ENCODE data around the gene PIEZO2.
"Not testable (repeated sequence)": the region's sequence is repeated elsewhere in the genome, so short reads cannot be mapped to it uniquely, and the experiment has no call there.

The PIEZO2 gene

DNA sequence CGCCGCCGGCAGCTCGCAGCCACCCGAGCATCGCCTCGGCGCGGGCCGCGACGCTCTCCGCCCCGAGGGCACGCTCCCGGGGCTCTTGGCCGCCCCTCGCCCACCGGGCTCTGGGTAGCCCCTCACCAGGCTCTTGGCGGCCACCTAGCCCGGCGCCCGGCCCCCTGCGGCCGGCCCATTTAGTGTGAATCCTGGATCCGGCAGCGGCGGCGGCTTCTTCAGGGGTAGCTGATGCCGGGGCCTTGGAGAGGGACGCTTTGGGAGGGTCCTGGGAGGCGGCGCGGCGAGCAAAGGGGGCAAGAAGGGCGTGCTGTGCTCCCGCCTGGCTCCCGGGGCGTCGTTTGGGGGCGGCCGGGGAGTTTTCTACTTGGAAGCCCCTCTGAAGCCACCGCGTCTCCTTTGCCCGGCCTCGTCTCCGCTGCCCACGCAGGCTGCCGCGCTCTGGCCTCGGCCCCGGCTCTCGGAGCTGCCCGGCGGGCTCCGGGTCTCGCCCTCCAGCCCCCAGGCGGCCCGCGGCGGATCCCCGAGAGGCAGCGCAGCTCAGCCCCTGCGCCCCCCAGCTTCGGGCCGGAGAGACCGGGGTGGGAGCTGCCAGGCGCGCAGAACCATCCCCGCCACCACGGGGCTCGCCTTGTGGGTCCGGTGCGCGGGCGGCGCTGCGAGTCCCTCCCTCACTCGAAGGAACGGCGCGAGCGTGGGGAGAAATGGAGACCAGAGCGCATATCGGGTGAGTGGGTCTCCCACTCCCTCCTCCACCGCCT is 509 bp downstream of the PIEZO2 start:
- DNase-seq (ENCODE audit: low read depth): no peak

DNA sequence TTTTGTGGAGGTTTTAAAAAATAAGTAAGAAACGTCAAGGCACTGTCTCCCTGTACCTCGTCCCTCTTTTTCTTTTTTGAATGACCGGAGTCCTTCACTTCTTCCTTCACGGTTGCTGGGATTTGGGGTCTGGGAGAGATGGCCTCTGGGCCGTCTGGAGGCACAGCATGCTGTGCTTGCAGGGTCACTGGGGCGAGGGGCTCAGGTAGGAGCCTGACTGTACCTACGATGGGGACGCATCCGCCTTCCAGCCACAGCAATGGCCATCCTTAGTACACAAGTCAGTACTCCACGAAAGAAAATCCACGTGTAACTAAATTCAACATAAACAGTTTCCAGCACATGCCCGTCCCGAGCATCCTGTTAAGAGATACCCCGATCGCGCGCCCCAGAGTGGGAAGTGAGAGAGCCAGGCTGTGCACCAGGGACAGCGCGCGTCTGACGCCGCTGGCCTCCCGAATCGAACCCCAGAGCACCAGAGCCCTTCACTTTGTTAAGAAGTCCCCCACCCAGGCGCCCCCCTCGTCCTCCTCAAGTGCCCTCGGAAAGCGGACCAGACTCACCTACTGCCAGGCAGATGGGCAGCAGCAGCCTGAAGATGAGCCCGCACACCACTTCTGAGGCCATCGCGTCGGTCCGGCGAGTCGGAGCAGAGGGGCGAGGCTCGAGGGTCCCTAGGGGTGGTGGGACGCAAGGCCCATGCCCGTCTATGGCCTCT is 1.2 kb downstream of the PIEZO2 start:
- DNase-seq (ENCODE audit: low read depth): no peak

DNA sequence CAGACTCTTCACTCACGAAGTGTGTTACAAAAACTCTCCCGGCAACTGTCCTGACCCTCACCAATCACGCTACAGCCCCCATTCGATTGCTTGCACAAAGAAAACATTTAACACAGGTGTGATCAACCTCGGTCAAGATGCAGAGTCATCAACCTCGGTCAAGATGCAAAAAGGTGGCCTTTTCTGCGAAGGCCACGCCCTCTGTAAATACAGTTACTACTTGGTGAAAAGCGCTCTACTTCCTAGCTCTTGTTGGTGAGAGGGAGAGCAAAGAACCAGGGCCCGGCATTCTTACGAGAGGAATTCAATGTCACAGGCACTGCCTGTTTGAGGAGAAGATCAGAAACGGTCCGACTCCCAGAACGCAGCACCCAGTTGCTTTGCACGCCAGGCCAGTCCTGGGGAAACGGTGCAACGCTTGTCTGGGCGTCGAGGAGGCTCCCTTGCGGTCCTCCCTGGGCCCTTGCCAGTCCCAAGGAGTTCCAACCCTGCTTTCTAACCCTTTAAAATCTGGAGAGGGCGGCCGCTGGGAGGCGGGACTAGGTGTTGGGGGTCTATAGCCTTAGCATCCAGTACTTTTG is 1.9 kb downstream of the PIEZO2 start:
- no peak for DNase-seq (ENCODE audit: low read depth)

DNA sequence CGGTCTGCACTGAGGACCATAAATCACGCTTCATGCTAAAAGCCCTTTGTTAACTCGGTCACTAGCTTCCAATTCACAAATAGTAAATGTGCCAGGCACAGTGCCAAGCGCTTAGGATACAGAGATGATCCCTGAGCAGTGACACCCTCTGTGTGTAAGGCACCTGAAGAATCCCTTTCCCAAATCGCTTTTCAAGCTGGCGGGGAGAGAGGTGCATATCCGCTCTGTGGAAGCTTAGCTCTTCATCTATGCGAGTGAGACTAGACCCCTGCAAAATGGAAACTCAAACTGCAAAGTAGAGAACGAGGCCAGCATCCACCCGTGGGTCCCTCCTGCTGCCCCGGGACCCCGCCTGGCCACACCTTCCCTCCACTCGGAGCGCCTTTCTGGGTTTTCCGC is 2.4 kb downstream of the PIEZO2 start:
- no peak for DNase-seq (ENCODE audit: low read depth)

DNA sequence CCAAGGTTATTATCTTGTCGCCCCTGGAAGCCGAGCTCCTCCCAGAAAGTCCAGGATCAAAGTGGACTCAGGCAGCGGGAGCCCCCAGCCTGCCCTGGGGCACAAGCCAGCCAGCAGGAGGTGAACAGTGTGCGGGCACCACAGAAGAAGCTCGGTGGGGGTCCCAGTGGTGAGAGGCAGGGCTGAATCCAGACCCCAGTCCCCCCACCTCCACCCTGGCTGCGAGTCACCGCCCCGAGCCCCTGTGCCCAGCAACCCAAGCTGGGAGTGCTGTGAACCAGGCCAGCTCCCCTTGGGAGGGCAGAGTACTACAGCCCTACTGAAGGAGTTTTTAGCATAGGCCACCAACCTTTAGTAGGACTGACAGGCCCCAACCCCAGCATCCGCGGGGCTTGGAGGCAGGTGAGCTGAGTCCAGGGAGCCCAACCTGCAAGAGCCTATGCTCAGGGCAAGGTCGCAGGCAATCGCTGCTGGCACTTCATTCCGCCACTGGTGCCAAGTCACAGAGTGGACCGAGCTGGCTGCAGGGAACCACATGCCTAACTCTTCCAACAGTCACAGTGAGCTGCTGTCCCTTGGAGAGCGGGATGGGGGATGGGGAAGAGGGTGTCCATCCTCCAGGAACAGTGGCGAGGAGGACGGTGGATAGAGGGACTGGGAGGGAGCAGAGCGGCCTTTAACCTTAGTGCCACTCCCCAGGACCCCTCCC is 3.0 kb downstream of the PIEZO2 start:
- no peak for DNase-seq (ENCODE audit: low read depth)

DNA sequence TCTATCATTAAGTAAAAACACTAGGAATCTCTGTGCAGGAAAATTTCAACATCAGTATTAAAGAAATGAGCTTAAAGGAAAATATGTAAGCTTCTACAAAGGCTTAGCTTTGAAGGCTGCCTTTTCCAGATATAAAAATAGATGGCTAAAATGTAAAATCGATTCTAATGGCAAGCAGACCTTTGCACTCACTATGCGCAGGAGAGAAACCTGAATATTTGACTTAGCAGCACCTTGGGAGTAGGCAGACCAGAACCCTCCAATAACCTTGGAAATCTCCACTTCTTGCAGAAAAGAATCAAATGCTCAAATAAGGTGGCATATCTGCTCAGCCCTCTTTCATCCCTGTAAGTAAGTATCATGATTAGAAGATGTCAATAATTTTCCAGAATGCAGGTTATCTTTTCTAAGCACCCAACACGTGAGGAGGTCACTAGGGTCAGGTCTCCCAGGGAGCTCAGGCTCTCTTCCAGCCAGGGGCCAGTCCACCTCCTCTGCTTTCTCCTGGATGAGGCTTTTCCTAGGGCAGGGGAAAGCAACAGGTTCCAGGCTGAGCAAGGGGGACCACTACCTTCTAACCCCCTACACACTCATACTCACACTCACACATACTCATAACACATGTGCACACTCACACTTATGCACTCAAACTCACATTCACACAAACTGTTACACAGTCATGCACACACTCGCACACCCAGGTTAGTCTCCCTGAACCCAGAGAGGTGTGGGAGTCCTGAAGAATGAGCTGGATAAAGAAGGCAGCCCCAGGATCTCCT is 3.8 kb downstream of the PIEZO2 start:
- no peak for DNase-seq (ENCODE audit: low read depth)

DNA sequence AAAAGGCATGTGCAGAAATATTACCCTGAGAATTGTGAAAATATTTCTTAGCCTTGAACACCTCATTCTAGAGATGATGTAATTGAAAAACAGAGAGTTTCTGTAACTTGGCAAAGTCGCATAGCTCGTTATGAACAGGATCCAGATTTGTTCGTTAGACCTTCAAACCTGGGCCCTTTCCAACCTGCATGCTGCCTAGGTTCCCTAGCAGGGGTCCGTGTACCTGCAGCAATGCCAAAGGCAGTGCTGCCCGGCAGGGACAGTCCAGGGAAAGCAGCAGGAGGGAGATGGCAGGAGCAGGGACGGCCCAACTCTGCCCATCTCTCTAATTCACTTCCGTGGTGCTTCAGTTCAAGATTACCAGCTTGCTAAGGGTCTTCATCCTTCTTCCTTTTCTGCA is 12.0 kb downstream of the PIEZO2 start:
- DNase-seq (ENCODE audit: low read depth): no peak

DNA sequence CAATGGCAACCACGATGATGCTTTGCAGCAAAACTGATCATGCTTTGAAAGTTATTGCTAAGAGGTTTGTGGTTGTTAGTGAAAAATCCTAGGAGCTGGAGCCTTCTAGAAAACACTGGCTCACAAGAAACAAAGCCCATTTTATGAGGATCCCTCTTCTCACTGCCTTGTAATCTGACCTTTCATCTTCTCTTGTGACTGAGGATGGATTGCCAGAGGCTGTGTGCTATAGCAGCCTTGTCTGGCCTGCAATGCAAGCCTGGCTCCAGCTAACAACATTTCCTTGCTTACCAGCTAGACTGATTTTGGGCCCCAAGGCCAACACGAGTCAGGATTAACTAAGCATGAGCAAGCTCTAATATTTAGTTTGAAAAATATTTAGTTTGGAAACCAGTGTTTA is 13.1 kb downstream of the PIEZO2 start:
- DNase-seq (ENCODE audit: low read depth): no peak

DNA sequence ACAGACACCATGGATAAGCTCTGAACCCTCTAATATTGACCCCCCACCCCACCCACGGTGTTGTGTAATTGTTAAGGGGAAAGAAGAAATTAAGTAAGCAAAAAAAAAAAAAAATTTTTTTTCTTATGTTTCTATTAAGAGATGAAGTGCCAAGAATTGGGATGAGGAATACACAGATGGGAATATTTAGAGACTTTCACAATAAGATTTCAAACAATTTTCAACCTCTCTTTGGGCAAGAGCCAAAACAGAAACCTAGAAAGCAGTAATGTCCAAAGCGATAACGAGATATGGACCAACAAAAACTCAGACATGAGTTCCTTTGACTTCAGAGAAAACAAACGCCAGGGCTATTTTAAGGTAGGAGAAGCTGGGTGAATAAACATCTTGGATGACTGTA is 14.4 kb downstream of the PIEZO2 start:
- DNase-seq (ENCODE audit: low read depth): no peak

DNA sequence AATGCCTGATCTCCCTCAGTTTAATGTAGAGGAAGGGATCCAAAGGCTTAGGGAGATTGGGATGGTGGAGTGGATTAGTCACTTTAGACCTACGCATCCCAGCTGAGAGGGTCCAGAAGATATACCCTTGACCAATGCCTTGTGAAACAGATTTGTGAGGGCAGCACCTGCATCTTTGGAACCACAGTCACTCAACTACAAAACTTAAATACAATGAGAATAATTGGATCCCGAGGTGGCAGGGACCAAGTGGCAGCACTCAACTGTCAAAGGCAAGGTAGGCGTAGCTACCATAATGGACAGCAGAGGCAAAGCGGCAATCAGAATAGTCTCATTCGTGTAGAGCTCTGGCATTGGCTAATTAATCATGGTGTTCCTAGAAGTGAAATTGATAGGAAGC is 20.3 kb downstream of the PIEZO2 start:
- not testable (repeated sequence) for DNase-seq (ENCODE audit: low read depth)

DNA sequence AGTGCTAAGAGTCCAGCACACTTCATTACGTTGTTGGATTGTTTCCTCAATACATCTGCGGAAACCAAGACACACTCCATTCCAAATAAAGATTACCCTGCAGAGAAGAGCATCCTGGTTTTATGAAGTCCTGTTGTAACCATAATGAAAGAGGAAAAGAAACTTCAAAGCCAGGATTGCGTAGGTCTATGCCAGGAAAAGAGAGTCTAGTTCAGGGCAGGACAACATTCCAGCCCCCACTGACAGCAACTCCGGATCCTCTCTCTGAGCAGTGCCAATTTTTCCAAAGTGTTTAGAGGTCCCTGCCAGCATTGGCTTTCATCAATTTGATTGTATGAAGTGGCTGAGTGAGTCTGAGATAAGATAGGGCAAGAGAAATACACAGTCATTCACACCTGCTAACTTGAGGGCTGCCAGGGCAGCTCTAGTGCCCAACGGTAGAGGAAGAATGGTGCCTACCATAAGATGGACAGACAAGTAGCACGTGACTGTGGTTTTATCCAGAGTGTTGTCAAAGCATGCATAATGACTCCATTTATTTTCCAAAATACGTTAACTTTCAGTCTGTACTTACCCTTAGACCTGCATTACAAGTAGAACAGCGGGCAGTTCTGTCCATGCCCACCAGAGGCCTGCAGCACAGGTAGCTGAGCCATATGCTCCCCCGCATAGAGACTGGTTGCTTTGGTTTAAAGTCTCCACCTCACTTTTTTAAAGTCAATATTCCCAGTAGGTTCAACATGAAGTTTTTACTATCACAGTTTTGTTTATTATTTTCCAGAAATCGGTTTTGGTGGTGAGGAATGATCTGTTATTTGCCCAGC is 23.7 kb downstream of the PIEZO2 start:
- no peak for DNase-seq (ENCODE audit: low read depth)

DNA sequence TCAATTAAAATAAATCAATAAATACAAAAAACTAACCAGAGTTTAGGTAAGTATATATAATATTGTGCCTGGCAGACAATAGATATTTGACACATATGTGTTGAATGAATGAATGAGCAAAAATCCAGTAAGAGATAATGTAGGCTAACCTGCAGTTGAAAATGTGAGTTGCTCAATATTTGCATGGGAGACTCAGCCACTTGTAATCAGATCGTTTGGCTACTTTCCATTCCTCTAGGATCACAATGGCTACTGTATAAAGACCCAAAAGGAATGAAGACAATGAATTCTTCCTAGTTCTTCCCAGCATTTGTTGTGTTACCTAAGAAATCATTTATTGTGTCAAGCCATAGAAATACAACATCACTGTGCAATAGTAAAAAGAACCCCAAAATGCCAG is 25.3 kb downstream of the PIEZO2 start:
- DNase-seq (ENCODE audit: low read depth): no peak

DNA sequence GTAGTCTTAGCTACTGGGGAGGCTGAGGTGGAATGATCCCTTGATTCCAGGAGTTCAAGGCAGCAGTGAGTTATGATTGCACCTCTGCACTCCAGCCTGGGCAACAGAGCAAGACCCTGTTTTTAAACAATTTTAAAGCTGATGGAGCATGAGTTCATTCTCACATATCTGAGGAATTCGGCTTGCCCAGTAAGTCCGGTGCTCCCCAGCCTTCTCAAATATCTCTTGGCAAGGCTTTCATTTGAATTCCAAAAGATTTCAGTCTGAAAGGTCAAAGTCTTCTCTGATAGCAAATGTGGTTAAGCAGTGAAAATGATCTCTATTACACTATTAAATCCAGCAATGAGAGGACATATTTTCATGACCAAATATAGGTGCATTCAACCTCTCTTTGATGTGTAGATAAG is 27.9 kb downstream of the PIEZO2 start:
- DNase-seq (ENCODE audit: low read depth): no peak

DNA sequence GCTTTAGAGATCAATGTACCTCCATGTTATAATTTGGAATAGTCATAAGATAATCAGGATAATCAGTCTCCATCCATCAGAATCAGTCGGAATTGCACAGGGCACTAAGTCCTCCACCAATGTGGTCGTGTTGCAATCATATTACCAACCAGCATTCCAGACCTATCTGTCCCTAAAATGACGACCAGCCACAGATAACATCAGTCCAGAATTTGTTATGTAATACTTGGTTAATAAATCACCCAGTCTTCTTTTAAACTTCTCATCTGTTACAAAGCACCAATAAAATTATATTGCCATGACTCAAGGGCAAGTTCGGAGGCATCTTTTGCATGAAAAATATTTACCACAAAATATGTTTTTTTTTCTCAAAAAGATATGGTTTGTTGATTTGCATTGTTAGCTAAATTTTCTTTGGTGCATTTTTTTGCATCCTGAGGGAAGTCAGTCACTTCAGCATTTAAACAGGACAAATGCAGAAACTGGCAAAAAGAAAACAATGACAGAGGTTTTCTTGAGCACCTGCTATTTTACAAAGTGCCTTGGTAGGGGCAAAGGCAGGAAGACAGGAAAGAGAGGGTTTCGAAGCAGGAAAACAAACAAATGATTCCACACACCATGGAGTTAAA is 29.3 kb downstream of the PIEZO2 start:
- DNase-seq (ENCODE audit: low read depth): no peak

DNA sequence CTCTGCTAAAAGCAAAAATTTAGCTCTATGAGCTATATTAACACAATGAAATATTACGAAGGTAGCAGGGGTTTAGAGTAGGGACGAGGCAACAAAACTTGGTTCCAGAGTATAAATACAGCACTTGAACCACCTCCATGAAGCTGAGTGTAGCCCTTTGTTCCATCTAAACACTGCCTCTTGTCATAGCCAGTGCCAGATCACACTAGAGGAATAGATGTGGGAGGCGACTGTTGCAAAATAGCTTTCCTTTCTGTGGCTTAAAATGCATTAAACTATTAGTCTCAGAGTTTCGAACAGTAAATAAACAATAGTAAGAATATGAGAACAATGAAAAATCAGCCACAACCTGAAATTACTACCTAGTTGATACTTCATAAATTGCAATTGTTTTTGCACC is 29.8 kb downstream of the PIEZO2 start:
- no peak for DNase-seq (ENCODE audit: low read depth)

DNA sequence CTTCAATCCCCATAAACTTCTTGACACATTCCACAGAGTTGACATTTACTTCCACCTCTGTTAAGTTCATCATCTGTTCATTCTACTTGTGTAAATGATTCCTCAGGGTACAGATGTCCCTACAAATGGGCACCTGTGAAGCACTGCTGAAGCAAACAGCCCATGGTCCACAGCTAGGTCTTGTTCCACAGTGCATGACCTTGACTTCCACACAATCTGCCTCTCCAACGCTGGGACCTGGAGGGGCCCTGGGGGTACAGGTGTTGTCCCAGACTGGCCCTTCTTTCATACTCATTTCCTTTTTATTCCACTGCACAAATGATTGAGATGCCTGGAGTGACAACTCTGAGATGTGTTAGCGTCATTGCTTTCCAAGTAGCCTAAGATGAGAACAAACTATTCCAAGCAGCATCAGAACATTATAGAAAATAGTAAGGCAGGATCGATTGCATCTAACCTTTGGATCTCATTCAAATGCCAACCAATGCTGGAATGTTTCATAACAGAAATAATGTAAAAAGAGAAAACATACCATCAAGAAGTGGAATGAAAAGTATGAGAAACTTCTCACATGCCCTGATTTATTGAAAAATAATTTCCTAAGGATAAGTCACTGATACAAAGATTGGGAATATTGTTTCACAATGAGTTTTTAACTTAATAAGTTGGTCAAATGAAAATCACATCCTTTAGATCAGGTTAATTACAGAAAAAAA is 31.2 kb downstream of the PIEZO2 start:
- DNase-seq (ENCODE audit: low read depth): no peak

DNA sequence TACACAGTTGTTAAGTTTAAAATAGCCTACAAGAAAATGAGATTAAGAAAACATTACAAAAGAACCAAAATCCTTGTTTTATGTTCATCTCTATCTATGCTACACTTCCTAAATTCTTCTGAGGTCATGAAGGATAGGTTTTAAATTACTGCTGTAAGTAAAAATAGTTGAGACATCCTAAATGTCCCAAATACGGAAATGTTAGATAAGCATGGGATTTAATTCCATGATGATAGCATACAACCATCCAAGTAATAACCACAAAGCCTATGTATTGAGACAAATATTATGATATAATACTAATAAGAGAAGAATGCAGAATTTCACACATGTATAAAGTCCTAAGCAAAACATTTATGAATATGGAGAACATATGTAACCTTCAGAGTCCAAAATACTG is 34.1 kb downstream of the PIEZO2 start:
- DNase-seq (ENCODE audit: low read depth): no peak

DNA sequence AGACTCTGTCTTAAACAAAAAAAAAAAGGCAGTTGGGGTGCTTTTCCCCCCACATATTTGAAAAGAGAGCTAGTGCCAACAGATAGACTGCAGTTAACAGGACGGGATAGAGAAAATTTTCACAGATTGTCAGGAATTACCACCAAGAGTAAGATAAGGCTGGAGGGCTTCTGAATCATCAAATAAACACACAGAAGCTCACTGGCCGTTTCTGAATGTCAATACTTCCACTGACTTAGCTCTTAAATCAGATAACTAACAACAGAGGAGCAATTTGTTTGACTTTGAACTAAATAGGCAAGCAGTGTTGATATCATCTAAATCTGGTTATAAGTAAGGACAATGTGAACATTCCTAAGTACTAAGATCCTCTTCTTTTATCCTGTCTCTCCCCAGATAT is 34.7 kb downstream of the PIEZO2 start:
- DNase-seq (ENCODE audit: low read depth): no peak

DNA sequence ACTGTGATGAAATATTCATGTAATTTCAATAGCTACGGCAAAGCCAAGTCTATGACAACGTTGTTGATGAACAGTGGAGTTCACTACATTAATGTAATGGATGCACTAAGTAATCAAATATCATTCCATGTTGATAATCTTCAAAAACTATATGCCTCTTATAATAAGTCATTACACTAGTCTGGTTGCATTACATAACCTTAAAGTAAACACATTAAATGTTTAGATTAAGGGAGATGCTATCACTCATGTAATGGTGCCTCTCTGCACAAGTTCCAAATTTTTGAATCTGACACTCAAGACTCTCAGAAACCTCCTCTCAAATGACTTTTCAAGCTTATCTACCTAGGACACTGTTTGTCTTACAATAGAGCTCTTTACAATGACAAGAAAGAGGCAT is 35.4 kb downstream of the PIEZO2 start:
- no peak for DNase-seq (ENCODE audit: low read depth)

DNA sequence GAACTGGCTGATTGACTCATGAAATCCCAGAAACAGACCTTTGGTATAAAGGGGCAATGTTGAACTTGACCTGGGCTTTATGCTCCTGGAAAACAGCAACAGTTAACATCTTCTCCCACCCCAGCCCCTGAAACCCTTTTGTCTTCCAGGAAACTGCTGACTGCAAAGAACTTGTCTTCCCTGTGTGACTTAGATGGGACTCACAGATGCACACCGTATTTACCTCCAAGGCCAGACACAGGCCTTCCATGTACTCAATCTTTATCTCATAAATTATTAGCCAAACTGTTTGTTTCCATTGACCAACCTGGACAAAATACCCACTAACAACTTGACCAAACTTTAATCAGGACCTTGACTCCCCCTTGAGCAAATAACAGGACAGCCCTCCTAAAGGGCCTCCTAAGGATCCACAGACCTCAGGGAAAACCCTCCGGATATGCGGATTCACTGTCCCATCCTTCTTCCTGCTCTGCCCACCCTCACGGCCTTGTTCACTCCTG is 36.3 kb downstream of the PIEZO2 start:
- DNase-seq (ENCODE audit: low read depth): no peak

Measured in fibroblast of gingiva (primary cell).